Transverse colon (tissue), 3 donors: ENCODE data around the gene EXTL2.

ENCODE experiments used
- CTCF ChIP-seq, 5 experiments: fragments of 200-600 bp in 3 of 5; fragments of 450-650 bp in 2 of 5; sonication (generic) in 3 of 5; IDR thresholded peaks; 1 replicate in 2 of 5; 2 replicates in 3 of 5; pipeline ENCODE4 v1.5.1; 2016 to 2017; ENCODE audit warnings: antibody characterized with exemption in 5 of 5, inconsistent platforms in 3 of 5, mild to moderate bottlenecking in 2 of 5, moderate library complexity in 1 of 5
- EP300 ChIP-seq: sonication (generic); formaldehyde crosslinking; IDR thresholded peaks from one replicate; pipeline ENCODE4 v1.6.1; 2017; ENCODE audit warnings: antibody characterized with exemption, low read depth
- POLR2A ChIP-seq: fragments of 450-650 bp; IDR thresholded peaks from one replicate; pipeline ENCODE4 v1.6.1; 2016; ENCODE audit warnings: antibody characterized with exemption, mild to moderate bottlenecking, moderate library complexity

DNA sequence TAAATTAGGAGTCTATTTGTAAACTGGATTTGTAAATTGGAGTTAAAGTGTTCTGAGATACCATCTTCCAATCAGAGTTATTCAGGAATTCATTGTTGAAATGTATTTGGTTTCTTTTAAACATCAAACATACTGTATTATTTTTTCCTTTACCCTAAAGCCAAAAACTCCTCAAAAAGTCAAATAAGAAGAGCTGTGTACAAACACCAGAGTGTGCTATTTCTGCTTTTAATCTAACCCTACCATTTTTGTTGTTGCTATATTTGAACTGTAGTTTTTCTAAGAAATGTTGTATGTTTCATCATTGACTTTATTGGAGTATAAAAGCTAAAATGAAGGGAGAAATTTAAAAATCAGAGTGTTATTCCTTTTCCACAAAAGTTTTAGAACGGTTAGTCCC lies 37.1 kb upstream of the EXTL2 start:
- TF ChIP-seq CTCF (IDR thresholded peaks at IDR 0.05) (no peak), EP300 (no peak), POLR2A (no peak)
